ENCODE data around the gene VPS16.

DNA sequence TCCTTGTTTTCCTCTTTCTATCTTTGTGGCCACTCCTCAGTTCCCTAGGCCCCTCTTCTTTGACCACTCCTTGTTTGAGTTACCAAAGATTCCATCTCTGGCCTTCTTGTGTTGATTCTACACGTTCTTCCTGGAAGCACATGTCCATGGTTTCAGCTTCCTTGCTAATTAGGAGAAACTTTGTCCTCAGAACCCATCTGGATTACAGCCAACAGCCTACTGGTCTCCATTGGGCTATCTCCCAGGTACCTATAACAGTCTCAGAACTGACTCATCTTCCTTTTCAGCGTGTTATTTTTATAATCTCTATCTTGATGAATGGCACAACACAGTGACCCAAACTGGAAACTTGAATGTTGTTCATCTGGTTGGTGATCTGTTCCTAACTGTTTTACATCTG is 50.2 kb downstream of the VPS16 start:
- TF ChIP-seq, protein P1, sequence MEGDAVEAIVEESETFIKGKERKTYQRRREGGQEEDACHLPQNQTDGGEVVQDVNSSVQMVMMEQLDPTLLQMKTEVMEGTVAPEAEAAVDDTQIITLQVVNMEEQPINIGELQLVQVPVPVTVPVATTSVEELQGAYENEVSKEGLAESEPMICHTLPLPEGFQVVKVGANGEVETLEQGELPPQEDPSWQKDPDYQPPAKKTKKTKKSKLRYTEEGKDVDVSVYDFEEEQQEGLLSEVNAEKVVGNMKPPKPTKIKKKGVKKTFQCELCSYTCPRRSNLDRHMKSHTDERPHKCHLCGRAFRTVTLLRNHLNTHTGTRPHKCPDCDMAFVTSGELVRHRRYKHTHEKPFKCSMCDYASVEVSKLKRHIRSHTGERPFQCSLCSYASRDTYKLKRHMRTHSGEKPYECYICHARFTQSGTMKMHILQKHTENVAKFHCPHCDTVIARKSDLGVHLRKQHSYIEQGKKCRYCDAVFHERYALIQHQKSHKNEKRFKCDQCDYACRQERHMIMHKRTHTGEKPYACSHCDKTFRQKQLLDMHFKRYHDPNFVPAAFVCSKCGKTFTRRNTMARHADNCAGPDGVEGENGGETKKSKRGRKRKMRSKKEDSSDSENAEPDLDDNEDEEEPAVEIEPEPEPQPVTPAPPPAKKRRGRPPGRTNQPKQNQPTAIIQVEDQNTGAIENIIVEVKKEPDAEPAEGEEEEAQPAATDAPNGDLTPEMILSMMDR (IDR thresholded peaks at IDR 0.05), result no peak
- TF ChIP-seq POLR2A (IDR thresholded peaks at IDR 0.05) (no peak), EP300 (IDR thresholded peaks at IDR 0.05) (no peak)

Measured in suprapubic skin (tissue), 3 donors.